ENCODE data around the gene HELZ. TPM values are rescaled to one million over a fixed set of nuclear protein-coding genes. Genes with fewer than 3 reads are reported as not detected.

The HELZ gene
- total RNA-seq, 1 experiment from 2014 or later, result 40.5 TPM

- Histone ChIP-seq H3K4me2 (ENCODE audit: low read length) (no peak overlapping the region), H3K27me3 (ENCODE audit: insufficient read depth, low read length) (no peaks in the 10 kb centered on the region), H3K27ac (ENCODE audit: low read depth, low read length) (no peak overlapping the region), H3K36me3 (ENCODE audit: control insufficient read depth in 1 of 2, insufficient read depth in 2 of 2, low read length in 2 of 2) (peaks cover 4 to 16% of the 10 kb centered on the region in 2 experiments; a peak in 3 of 4 replicates), H2AFZ (ENCODE audit: low read depth, low read length, poor library complexity, severe bottlenecking) (no peak overlapping the region), H3K9ac (ENCODE audit: low read length) (no peak overlapping the region), H3K4me1 (ENCODE audit: control insufficient read depth in 1 of 2, insufficient read depth in 2 of 2, low read length in 2 of 2) (no peaks in the 10 kb centered on the region), H3K4me3 (replicated peaks in 1 of 2; ENCODE audit: low read depth in 1 of 2, low read length in 2 of 2) (no peak overlapping the region), H4K20me1 (ENCODE audit: insufficient read depth) (no peaks in the 10 kb centered on the region), H3K9me2 (ENCODE audit: insufficient read depth) (no peaks in the 10 kb centered on the region), H3K9me3 (ENCODE audit: control insufficient read depth in 1 of 2, insufficient read depth in 1 of 2, low read depth in 1 of 2, low read length in 2 of 2) (no peaks in the 10 kb centered on the region), H3K79me2 (ENCODE audit: insufficient read depth, low read length) (no peaks in the 10 kb centered on the region)
- no TSS peak for BruUV-seq (replicated peaks)
- RAD21 ChIA-PET (ENCODE audit: low non-redundant PET in 1 of 2, low total read pairs in 2 of 2, uncharacterized antibody in 2 of 2, unreplicated experiment in 2 of 2), result no interaction called here
- intact Hi-C loops (cut with micrococcal nuclease), result no loop called here
- POLR2A ChIA-PET, result no interaction called here
- CTCF ChIA-PET, result no interaction called here
- no peak for DNase-seq (ENCODE audit: low read depth, low spot score)
- TF ChIP-seq YY1 (IDR thresholded peaks at IDR 0.05; ENCODE audit: extremely low read depth, insufficient replicate concordance, low read depth, low read length) (no peak), REST (IDR thresholded peaks at IDR 0.05; ENCODE audit: low read depth) (no peak), POLR2A (IDR thresholded peaks at IDR 0.05; ENCODE audit: borderline replicate concordance, extremely low read depth, insufficient read depth, insufficient read length) (no peak), MAX (IDR thresholded peaks at IDR 0.05) (no peak), ZFX (IDR thresholded peaks at IDR 0.05) (no peak), ELF1 (IDR thresholded peaks at IDR 0.05; ENCODE audit: borderline replicate concordance, low read depth) (no peak), JUND (IDR thresholded peaks at IDR 0.05) (no peak), ZNF274 (IDR thresholded peaks at IDR 0.05; ENCODE audit: low read depth, low read length) (no peak)
- ATAC-seq, result no peak
Measured at GRCh38 chr17:67160791-67161190, 84.2 kb downstream of the HELZ start.
